HepG2 (cell line): ENCODE results near the gene COMMD7. TPM values are rescaled to one million over a fixed set of nuclear protein-coding genes. Genes with fewer than 3 reads are reported as not detected.

ENCODE experiments used
- ADNP ChIP-seq: sonication (generic); formaldehyde crosslinking; IDR thresholded peaks from 2 replicates; pipeline ENCODE4 v1.4.0; 2020; ENCODE audit warnings: missing genetic modification reagents
- ARNTL ChIP-seq: sonication (generic); formaldehyde crosslinking; IDR thresholded peaks from 2 replicates; pipeline ENCODE4 v1.4.0; 2020; ENCODE audit warnings: mild to moderate bottlenecking, missing genetic modification reagents
- CAMTA2 ChIP-seq: sonication (generic); formaldehyde crosslinking; IDR thresholded peaks from 2 replicates; pipeline ENCODE4 v1.4.0; 2020; ENCODE audit warnings: mild to moderate bottlenecking, missing genetic modification reagents, borderline replicate concordance
- DR1 ChIP-seq: sonication (generic); formaldehyde crosslinking; IDR thresholded peaks from 2 replicates; pipeline ENCODE4 v1.8.0; 2021; ENCODE audit warnings: mild to moderate bottlenecking, missing genetic modification reagents, inconsistent platforms
- ELF1 ChIP-seq: sonication (generic); formaldehyde crosslinking; IDR thresholded peaks from 2 replicates; pipeline ENCODE4 v1.4.0; 2020; ENCODE audit warnings: missing genetic modification reagents
- FOXC1 ChIP-seq: sonication (generic); formaldehyde crosslinking; IDR thresholded peaks from 2 replicates; pipeline ENCODE4 v1.8.0; 2022; ENCODE audit warnings: mild to moderate bottlenecking, missing genetic modification reagents, borderline replicate concordance
- FOXK2 ChIP-seq: fragments of 450-650 bp; IDR thresholded peaks from 2 replicates; pipeline ENCODE4 v1.6.1; 2016
- GABPA ChIP-seq, 2 experiments: IDR thresholded peaks; 2 replicates each; pipeline ENCODE4 v1.6.1; 2011 to 2016; ENCODE audit warnings: low read depth in 2 of 2, low read length in 1 of 2, missing biosample characterization in 1 of 2, missing genetic modification characterization in 1 of 2
- GMEB2 ChIP-seq: IDR thresholded peaks from 2 replicates; pipeline ENCODE4 v1.6.1; 2016; ENCODE audit warnings: missing biosample characterization, missing genetic modification reagents, low read depth
- JDP2 ChIP-seq: sonication (generic); formaldehyde crosslinking; IDR thresholded peaks from 2 replicates; pipeline ENCODE4 v1.8.1; 2022; ENCODE audit warnings: missing genetic modification reagents, borderline replicate concordance
- LCORL ChIP-seq, 2 experiments: fragments of 450-650 bp in 1 of 2; sonication (generic) in 1 of 2; formaldehyde crosslinking in 1 of 2; IDR thresholded peaks; 2 replicates each; pipeline versions ENCODE4 v1.5.0 to v1.6.1; 2017 to 2020; ENCODE audit warnings: antibody characterized with exemption in 1 of 2, missing genetic modification reagents in 1 of 2
- NR0B2 ChIP-seq: sonication (generic); formaldehyde crosslinking; IDR thresholded peaks from 2 replicates; pipeline ENCODE4 v1.4.0; 2020; ENCODE audit warnings: mild to moderate bottlenecking, missing genetic modification reagents
- SP4 ChIP-seq: sonication (generic); formaldehyde crosslinking; IDR thresholded peaks from 2 replicates; pipeline ENCODE4 v1.8.1; 2023; ENCODE audit warnings: mild to moderate bottlenecking, missing genetic modification reagents
- ZKSCAN5 ChIP-seq: sonication (generic); formaldehyde crosslinking; IDR thresholded peaks from 2 replicates; pipeline ENCODE4 v1.5.1; 2020; ENCODE audit warnings: mild to moderate bottlenecking, missing genetic modification reagents
- ZMYM4 ChIP-seq: sonication (generic); formaldehyde crosslinking; IDR thresholded peaks from 2 replicates; pipeline ENCODE4 v1.8.1; 2023; ENCODE audit warnings: mild to moderate bottlenecking, missing genetic modification reagents
- ZNF333 ChIP-seq: sonication (generic); formaldehyde crosslinking; IDR thresholded peaks from 2 replicates; pipeline ENCODE4 v1.4.0; 2020; ENCODE audit warnings: mild to moderate bottlenecking, missing genetic modification reagents, borderline replicate concordance
- ZNF350 ChIP-seq: sonication (generic); formaldehyde crosslinking; IDR thresholded peaks from 2 replicates; pipeline ENCODE4 v1.4.0; 2020; ENCODE audit warnings: mild to moderate bottlenecking, low read depth, missing genetic modification reagents, borderline replicate concordance
- ZNF891 ChIP-seq: sonication (generic); formaldehyde crosslinking; IDR thresholded peaks from 2 replicates; pipeline ENCODE4 v1.5.0; 2020; ENCODE audit warnings: mild to moderate bottlenecking, missing genetic modification reagents
- ZSCAN29 ChIP-seq: sonication (generic); formaldehyde crosslinking; conservative IDR thresholded peaks from 2 replicates; pipeline ENCODE4 v1.4.0; 2020; ENCODE audit warnings: mild to moderate bottlenecking, missing genetic modification reagents
- polyA plus RNA-seq, 8 experiments: library from polyadenylated mRNA; depleted of rRNA in 3 of 8; stranded (reverse) in 7 of 8; unstranded in 1 of 8; fragments of >200 nt; fragmentation: Illumina TruSeq in 4 of 8; extraction: Trizol in 4 of 8; gene quantifications; 2 replicates each; pipeline versions ENCODE4 v1.2.1 to v1.2.3, GENCODE V29; 2011 to 2016; ENCODE audit warnings: low read depth in 4 of 8, missing spikeins in 1 of 8, mixed read lengths in 1 of 8; ENCODE audit not compliant: insufficient read depth in 1 of 8
- total RNA-seq, 5 experiments: library from RNA; depleted of rRNA; stranded (reverse); fragments of >200 nt; fragmentation: Illumina TruSeq; extraction: Trizol; gene quantifications; 2 replicates each; pipeline ENCODE4 v1.2.3, GENCODE V29; 2016; ENCODE audit warnings: low read depth in 1 of 5
- TF ChIP-seq, protein P1 (sequence below), 2 experiments: sonication (generic) in 1 of 2; formaldehyde crosslinking in 1 of 2; IDR thresholded peaks; 2 replicates each; pipeline versions ENCODE4 v1.6.1 to v1.9.0; 2014 to 2022; ENCODE audit warnings: antibody characterized with exemption in 1 of 2, borderline replicate concordance in 1 of 2, inconsistent platforms in 1 of 2, low read depth in 1 of 2, missing genetic modification reagents in 1 of 2

Gene COMMD7
- total and polyA plus RNA-seq, 2 of the 13 experiments (the other 11 are each of a cell fraction or from before 2014, with no cell fraction given): 42.1 to 53.3 TPM

GRCh38 chr20:32672982-32673851, 70.0 kb downstream of the COMMD7 start (continued):
- no peak for TF ChIP-seq GMEB2 (CRISPR knock-in tag)
- no peak for TF ChIP-seq LCORL (IDR thresholded peaks at IDR 0.05)
- no peak for TF ChIP-seq LCORL (CRISPR knock-in tag; IDR thresholded peaks at IDR 0.05)
- TF ChIP-seq GABPA (IDR thresholded peaks at IDR 0.05; ENCODE audit: low read depth, low read length): no peak
- peak; percentile 48; the same call in 1 of the 2 replicates for TF ChIP-seq GABPA (CRISPR knock-in tag; IDR thresholded peaks at IDR 0.05; ENCODE audit: low read depth)
- TF ChIP-seq FOXK2: no peak
- 0 out of 2 replicates have a peak, but pooled peaks have one; percentile 13 for TF ChIP-seq ZNF350
- no peak for TF ChIP-seq JDP2 (CRISPR knock-in tag)
- TF ChIP-seq FOXC1: 0 out of 2 replicates have a peak, but pooled peaks have one; percentile 19
- TF ChIP-seq DR1: peak; percentile 44; the same call in 1 of the 2 replicates
- TF ChIP-seq ADNP (CRISPR knock-in tag): no peak
- peak; percentile 73 for TF ChIP-seq ELF1 (CRISPR knock-in tag)
- TF ChIP-seq ZNF333: 0 out of 2 replicates have a peak, but pooled peaks have one; percentile 64
- TF ChIP-seq ZSCAN29 (CRISPR knock-in tag): 0 out of 2 replicates have a peak, but pooled peaks have one; percentile 34
- peak; percentile 39 for TF ChIP-seq ZNF891 (CRISPR knock-in tag)
- TF ChIP-seq ZMYM4 (CRISPR knock-in tag): peak; percentile 22; the same call in 1 of the 2 replicates
- TF ChIP-seq, protein P1, sequence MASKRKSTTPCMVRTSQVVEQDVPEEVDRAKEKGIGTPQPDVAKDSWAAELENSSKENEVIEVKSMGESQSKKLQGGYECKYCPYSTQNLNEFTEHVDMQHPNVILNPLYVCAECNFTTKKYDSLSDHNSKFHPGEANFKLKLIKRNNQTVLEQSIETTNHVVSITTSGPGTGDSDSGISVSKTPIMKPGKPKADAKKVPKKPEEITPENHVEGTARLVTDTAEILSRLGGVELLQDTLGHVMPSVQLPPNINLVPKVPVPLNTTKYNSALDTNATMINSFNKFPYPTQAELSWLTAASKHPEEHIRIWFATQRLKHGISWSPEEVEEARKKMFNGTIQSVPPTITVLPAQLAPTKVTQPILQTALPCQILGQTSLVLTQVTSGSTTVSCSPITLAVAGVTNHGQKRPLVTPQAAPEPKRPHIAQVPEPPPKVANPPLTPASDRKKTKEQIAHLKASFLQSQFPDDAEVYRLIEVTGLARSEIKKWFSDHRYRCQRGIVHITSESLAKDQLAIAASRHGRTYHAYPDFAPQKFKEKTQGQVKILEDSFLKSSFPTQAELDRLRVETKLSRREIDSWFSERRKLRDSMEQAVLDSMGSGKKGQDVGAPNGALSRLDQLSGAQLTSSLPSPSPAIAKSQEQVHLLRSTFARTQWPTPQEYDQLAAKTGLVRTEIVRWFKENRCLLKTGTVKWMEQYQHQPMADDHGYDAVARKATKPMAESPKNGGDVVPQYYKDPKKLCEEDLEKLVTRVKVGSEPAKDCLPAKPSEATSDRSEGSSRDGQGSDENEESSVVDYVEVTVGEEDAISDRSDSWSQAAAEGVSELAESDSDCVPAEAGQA (IDR thresholded peaks at IDR 0.05; ENCODE audit: low read depth): 0 out of 2 replicates have a peak, but pooled peaks have one; percentile 10
- TF ChIP-seq, protein P1 (CRISPR knock-in tag; IDR thresholded peaks at IDR 0.05; ENCODE audit: borderline replicate concordance): no peak
- TF ChIP-seq SP4 (CRISPR knock-in tag): peak; percentile 62
- TF ChIP-seq CAMTA2: 0 out of 2 replicates have a peak, but pooled peaks have one; percentile 31
- no peak for TF ChIP-seq ZKSCAN5 (CRISPR knock-in tag)
- peak; percentile 54; the same call in 1 of the 2 replicates for TF ChIP-seq ARNTL (CRISPR knock-in tag)
- peak; percentile 32; the same call in 1 of the 2 replicates for TF ChIP-seq NR0B2 (CRISPR knock-in tag)
